NAMALWA (cell line): ENCODE results near the gene DIPK1A.
A peak's percentile ranks its signal among the peaks of the same experiment; 100 is the strongest.

ENCODE experiments used
- DNase-seq: peaks from one replicate; pipeline ENCODE4 v3.0.0-alpha.2; 2015; ENCODE audit warnings: low spot score

DIPK1A gene

GRCh38 chr1:92842082-92843045, 118.9 kb downstream of the DIPK1A start:
- peak; percentile 16 for DNase-seq

- DNase-seq: no peak
Measured at GRCh38 chr1:92840600-92840999, 120.7 kb downstream of the DIPK1A start.

- peak; percentile 11 for DNase-seq
Measured at GRCh38 chr1:92839442-92839841, 121.8 kb downstream of the DIPK1A start.

- peak; percentile 24 for DNase-seq
Measured at GRCh38 chr1:92838519-92838918, 122.7 kb downstream of the DIPK1A start.

- no peak for DNase-seq
Measured at GRCh38 chr1:92837062-92837461, 124.2 kb downstream of the DIPK1A start.

- no peak for DNase-seq
Measured at GRCh38 chr1:92834617-92835016, 126.6 kb downstream of the DIPK1A start.

GRCh38 chr1:92833840-92834239, 127.4 kb downstream of the DIPK1A start:
- DNase-seq: no peak

- DNase-seq: no peak
Measured at GRCh38 chr1:92832537-92833114, 128.6 kb downstream of the DIPK1A start.

GRCh38 chr1:92831762-92832536, 129.3 kb downstream of the DIPK1A start, which contains the start of gene RPL5:
RPL5 (plus strand) TSS chr1:92832040; CDS start chr1:92832115, 75 bp downstream.
- DNase-seq: peak; percentile 98

- DNase-seq: no peak
Measured at GRCh38 chr1:92831368-92831761, 129.9 kb downstream of the DIPK1A start.

- DNase-seq: no peak
Measured at GRCh38 chr1:92826792-92827191, 134.5 kb downstream of the DIPK1A start.

GRCh38 chr1:92822879-92823278, 138.4 kb downstream of the DIPK1A start:
- no peak for DNase-seq

- DNase-seq: no peak
Measured at GRCh38 chr1:92820551-92820950, 140.7 kb downstream of the DIPK1A start.

GRCh38 chr1:92820024-92820423, 141.2 kb downstream of the DIPK1A start:
- no peak for DNase-seq

- peak; percentile 65 for DNase-seq
Measured at GRCh38 chr1:92817986-92818764, 143.1 kb downstream of the DIPK1A start.

GRCh38 chr1:92817137-92817697, 144.0 kb downstream of the DIPK1A start:
- no peak for DNase-seq

- no peak for DNase-seq
Measured at GRCh38 chr1:92816732-92817131, 144.5 kb downstream of the DIPK1A start.

GRCh38 chr1:92808381-92808780, 152.9 kb downstream of the DIPK1A start:
- DNase-seq: no peak

GRCh38 chr1:92805216-92805615, 156.0 kb downstream of the DIPK1A start:
- DNase-seq: no peak

GRCh38 chr1:92804721-92805201, 156.5 kb downstream of the DIPK1A start:
- peak; percentile 54 for DNase-seq
